Measurements from ENCODE around the gene ZSWIM8. TPM values are rescaled to one million over a fixed set of nuclear protein-coding genes. Genes with fewer than 3 reads are reported as not detected.
A peak's percentile ranks its signal among the peaks of the same experiment; 100 is the strongest.

The ZSWIM8 gene
- total RNA-seq, 2 experiments from 2014 or later, result 66.4 to 70.7 TPM

GRCh38 chr10:73809061-73809818 is 23.8 kb downstream of the ZSWIM8 start:
- H3K4me1 Mint-ChIP-seq (ENCODE audit: low read depth), result peaks cover 57% of the 10 kb centered on the region
- POLR2A ChIA-PET, result interaction anchor here (1.4 to 8.2 kb wide), 5 partner anchors 10 to 65 kb away, joined by 4 to 88 read pairs (median 20); partner anchors contain the start of genes CHCHD1, SEC24C and ZSWIM8

GRCh38 chr10:73810358-73810734 is 24.9 kb downstream of the ZSWIM8 start:
- no peaks in the 10 kb centered on the region for H3K9me3 Mint-ChIP-seq
- peaks cover 0 to 7% of the 10 kb centered on the region in 2 experiments for H3K9me3 ChIP-seq (ENCODE audit: control insufficient read depth in 1 of 2, insufficient read depth in 1 of 2, low read length in 2 of 2)
- DNase-seq (peak in 3 of 14 experiments; percentile 32 to 42 (median 38)), ATAC-seq (ENCODE audit: poor library complexity) (no peak)
- H3K4me3 Mint-ChIP-seq, result peak overlapping the region; percentile 97
- intact Hi-C loops (cut with DNase I, micrococcal nuclease), result loop anchor here (1.0 to 10.0 kb wide), 6 partner anchors 27 to 1017 kb away; partner anchors contain the start of genes SEC24C (in 2 of the 2), KAT6B (in 1 of the 2) and PPP3CB (in 1 of the 2)
- H3K36me3 ChIP-seq (ENCODE audit: insufficient read depth, low read length), result peaks cover 72% of the 10 kb centered on the region
- H3K4me1 Mint-ChIP-seq (ENCODE audit: low read depth), result peaks cover 57% of the 10 kb centered on the region
- H3K27ac Mint-ChIP-seq, result peak overlapping the region; percentile 99
- POLR2A ChIA-PET, result interaction anchor here (1.0 to 8.2 kb wide), 9 partner anchors 11 to 186 kb away, joined by 3 to 88 read pairs (median 6); partner anchors contain the start of genes CAMK2G, CHCHD1, SEC24C and ZSWIM8
- H3K27me3 Mint-ChIP-seq, result no peaks in the 10 kb centered on the region
- no peak for TF ChIP-seq CTCF (IDR thresholded peaks at IDR 0.05)
- no peaks in the 10 kb centered on the region for H3K27me3 ChIP-seq (ENCODE audit: control insufficient read depth in 1 of 2, insufficient read depth in 2 of 2, low read length in 2 of 2)
- H3K4me3 ChIP-seq (ENCODE audit: low read length), result peak overlapping the region; percentile 70
- H3K4me1 ChIP-seq (ENCODE audit: insufficient read depth, low read length), result peaks cover 57% of the 10 kb centered on the region
- H3K36me3 Mint-ChIP-seq (ENCODE audit: low read depth), result peaks cover 81% of the 10 kb centered on the region
- CTCF ChIA-PET, result interaction anchor here (1.0 to 2.2 kb wide), 4 partner anchors 24 to 69 kb away, joined by 3 to 11 read pairs (median 6); partner anchors contain the start of genes SEC24C and ZSWIM8
- H3K27ac ChIP-seq (ENCODE audit: low read depth in 1 of 2, low read length in 2 of 2), result peak overlapping the region; percentile 55 to 91

More at GRCh38 chr10:73809061-73809818, 23.8 kb downstream of the ZSWIM8 start:
- Mint-ChIP-seq H3K27ac (peak overlapping the region; percentile 99), H3K9me3 (no peaks in the 10 kb centered on the region), H3K27me3 (no peaks in the 10 kb centered on the region), H3K36me3 (ENCODE audit: low read depth) (peaks cover 75% of the 10 kb centered on the region), H3K4me3 (peak overlapping the region; percentile 97)
- H3K36me3 ChIP-seq (ENCODE audit: insufficient read depth, low read length), result peaks cover 74% of the 10 kb centered on the region
- CTCF ChIA-PET, result interaction anchor here (1.5 to 2.2 kb wide), 3 partner anchors 23 to 70 kb away, joined by 6 to 11 read pairs (median 6); partner anchors contain the start of gene ZSWIM8
- ATAC-seq (ENCODE audit: poor library complexity), result no peak
- no peak for TF ChIP-seq CTCF (IDR thresholded peaks at IDR 0.05)
- H3K27me3 ChIP-seq (ENCODE audit: control insufficient read depth in 1 of 2, insufficient read depth in 2 of 2, low read length in 2 of 2), result no peaks in the 10 kb centered on the region
- intact Hi-C loops (cut with DNase I, micrococcal nuclease), result loop anchor here in 1 of 2 experiments (1.0 kb wide), 1 partner anchor 22 kb away; no protein-coding TSS in a partner anchor
- H3K9me3 ChIP-seq (ENCODE audit: control insufficient read depth in 1 of 2, insufficient read depth in 1 of 2, low read length in 2 of 2), result peaks cover 0 to 7% of the 10 kb centered on the region in 2 experiments
- DNase-seq, result no peak
- no peak overlapping the region for H3K27ac ChIP-seq (ENCODE audit: low read depth in 1 of 2, low read length in 2 of 2)
- H3K4me1 ChIP-seq (ENCODE audit: insufficient read depth, low read length), result peaks cover 57% of the 10 kb centered on the region
- no peak overlapping the region for H3K4me3 ChIP-seq (ENCODE audit: low read length)

- Mint-ChIP-seq H3K36me3 (ENCODE audit: low read depth) (peaks cover 81% of the 10 kb centered on the region), H3K4me1 (ENCODE audit: low read depth) (peaks cover 52% of the 10 kb centered on the region), H3K9me3 (no peaks in the 10 kb centered on the region)
These were observed 25.5 kb downstream of the ZSWIM8 start for GRCh38 chr10:73810735-73811465.

More at GRCh38 chr10:73810735-73811465, 25.5 kb downstream of the ZSWIM8 start:
- Histone ChIP-seq H3K4me1 (ENCODE audit: insufficient read depth, low read length) (peaks cover 53% of the 10 kb centered on the region), H3K4me3 (ENCODE audit: low read length) (peak overlapping the region; percentile 70), H3K36me3 (ENCODE audit: insufficient read depth, low read length) (peaks cover 72% of the 10 kb centered on the region), H3K9me3 (ENCODE audit: control insufficient read depth in 1 of 2, insufficient read depth in 1 of 2, low read length in 2 of 2) (peaks cover 0 to 7% of the 10 kb centered on the region in 2 experiments), H3K27ac (ENCODE audit: low read depth in 1 of 2, low read length in 2 of 2) (peak overlapping the region; percentile 55 to 91), H3K27me3 (ENCODE audit: control insufficient read depth in 1 of 2, insufficient read depth in 2 of 2, low read length in 2 of 2) (no peaks in the 10 kb centered on the region)
- H3K27ac Mint-ChIP-seq, result peak overlapping the region; percentile 99
- CTCF ChIA-PET, result interaction anchor here (1.0 to 2.2 kb wide), 4 partner anchors 25 to 69 kb away, joined by 3 to 11 read pairs (median 6); partner anchors contain the start of genes SEC24C and ZSWIM8
- H3K4me3 Mint-ChIP-seq, result peak overlapping the region; percentile 97
- no peak for TF ChIP-seq CTCF (IDR thresholded peaks at IDR 0.05)
- POLR2A ChIA-PET, result interaction anchor here (1.0 to 8.2 kb wide), 9 partner anchors 12 to 186 kb away, joined by 3 to 88 read pairs (median 6); partner anchors contain the start of genes CAMK2G, CHCHD1, SEC24C and ZSWIM8
- H3K27me3 Mint-ChIP-seq, result no peaks in the 10 kb centered on the region
- peak; percentile 17 for ATAC-seq (ENCODE audit: poor library complexity)
- intact Hi-C loops (cut with DNase I, micrococcal nuclease), result loop anchor here (1.0 to 10.0 kb wide), 6 partner anchors 28 to 1016 kb away; partner anchors contain the start of genes SEC24C (in 2 of the 2), KAT6B (in 1 of the 2) and PPP3CB (in 1 of the 2)
- peak in 13 of 14 experiments; percentile 40 to 80 (median 65) for DNase-seq
